ENCODE data around the gene HOXA7.

HOXA7 gene

GRCh38 chr7:27116962-27117886 is 39.3 kb downstream of the HOXA7 start:
- peak; percentile 40 for DNase-seq

GRCh38 chr7:27116031-27116961 is 40.2 kb downstream of the HOXA7 start:
- DNase-seq: peak; percentile 41

- peak; percentile 53 for DNase-seq
These were observed 41.1 kb downstream of the HOXA7 start for GRCh38 chr7:27115221-27116026.

- DNase-seq: no peak
These were observed 41.6 kb downstream of the HOXA7 start for GRCh38 chr7:27114881-27115220.

GRCh38 chr7:27113991-27114769 is 42.3 kb downstream of the HOXA7 start:
- peak; percentile 60 for DNase-seq

GRCh38 chr7:27112955-27113949 is 43.2 kb downstream of the HOXA7 start:
- DNase-seq: peak; percentile 68

- no peak for DNase-seq
These were observed 44.1 kb downstream of the HOXA7 start for GRCh38 chr7:27112361-27112760.

GRCh38 chr7:27111751-27112277 is 44.7 kb downstream of the HOXA7 start:
- no peak for DNase-seq

GRCh38 chr7:27111042-27111750 is 45.3 kb downstream of the HOXA7 start:
- DNase-seq: peak; percentile 50

- peak; percentile 67 for DNase-seq
These were observed 46.1 kb downstream of the HOXA7 start for GRCh38 chr7:27110186-27111031.

- peak; percentile 43 for DNase-seq
These were observed 46.8 kb downstream of the HOXA7 start for GRCh38 chr7:27109466-27110185.

GRCh38 chr7:27108390-27109127 is 47.9 kb downstream of the HOXA7 start:
- no peak for DNase-seq

- DNase-seq: no peak
These were observed 48.8 kb downstream of the HOXA7 start for GRCh38 chr7:27107391-27108381.

- no peak for DNase-seq
These were observed 49.6 kb downstream of the HOXA7 start for GRCh38 chr7:27106901-27107240.

GRCh38 chr7:27106181-27106900 is 50.1 kb downstream of the HOXA7 start:
- no peak for DNase-seq
